Stomach (tissue), 4 donors: Measurements from ENCODE around the gene ADGRL3.

Experiments
- CTCF ChIP-seq, 7 experiments: fragments of 450-650 bp in 4 of 7; fragments of 200-600 bp in 3 of 7; sonication (generic) in 3 of 7; IDR thresholded peaks; one replicate each; pipeline ENCODE4 v1.5.1; 2016 to 2019; ENCODE audit warnings: antibody characterized with exemption in 7 of 7, control low read depth in 2 of 7, mild to moderate bottlenecking in 1 of 7
- POLR2A ChIP-seq, 4 donors: fragments of 450-650 bp; IDR thresholded peaks; one replicate each; pipeline ENCODE4 v1.6.1; 2016; ENCODE audit warnings: antibody characterized with exemption in 4 of 4, control low read depth in 2 of 4, mild to moderate bottlenecking in 1 of 4, moderate library complexity in 1 of 4
- POLR2AphosphoS5 ChIP-seq, 3 donors: sonication (generic); formaldehyde crosslinking; IDR thresholded peaks; one replicate each; pipeline ENCODE4 v1.6.1; 2016; ENCODE audit warnings: antibody characterized with exemption in 3 of 3

- no peak for TF ChIP-seq CTCF (IDR thresholded peaks at IDR 0.05)
- no peak for TF ChIP-seq POLR2A (IDR thresholded peaks at IDR 0.05)
- TF ChIP-seq POLR2AphosphoS5 (IDR thresholded peaks at IDR 0.05): no peak
Observed at GRCh38 chr4:61527888-61528287, 327.8 kb downstream of the ADGRL3 start.
